H9 (cell line): ENCODE results near the gene TNKS2. TPM values are rescaled to one million over a fixed set of nuclear protein-coding genes. Genes with fewer than 3 reads are reported as not detected.

Source experiments
- DNase-seq: peaks from one replicate; pipeline ENCODE4 v3.0.0-alpha.2; 2017
- H2AFZ ChIP-seq: one replicate; pipeline ENCODE4 v1.6.1; 2013; ENCODE audit warnings: mild to moderate bottlenecking, low read length, control low read depth, moderate library complexity
- H2AK5ac ChIP-seq: 2 replicates; pipeline ENCODE4 v1.6.1; 2013; ENCODE audit warnings: low read length, control low read depth, mixed read lengths; ENCODE audit not compliant: insufficient read length
- H2BK120ac ChIP-seq: one replicate; pipeline ENCODE4 v1.6.1; 2013; ENCODE audit warnings: low read depth, mild to moderate bottlenecking, low read length, control low read depth, inconsistent platforms; ENCODE audit not compliant: poor library complexity, severe bottlenecking
- H2BK12ac ChIP-seq: 2 replicates; pipeline ENCODE4 v1.6.1; 2013; ENCODE audit warnings: low read length, control low read depth, mixed read lengths, low read depth; ENCODE audit not compliant: insufficient read length
- H2BK15ac ChIP-seq: 2 replicates; pipeline ENCODE4 v1.6.1; 2013; ENCODE audit warnings: low read depth, low read length, control low read depth
- H2BK20ac ChIP-seq: one replicate; pipeline ENCODE4 v1.6.1; 2013; ENCODE audit warnings: low read depth, mild to moderate bottlenecking, low read length, control low read depth, inconsistent platforms; ENCODE audit not compliant: poor library complexity, severe bottlenecking
- H2BK5ac ChIP-seq: 2 replicates; pipeline ENCODE4 v1.6.1; 2013; ENCODE audit warnings: low read length, control low read depth, mixed read lengths; ENCODE audit not compliant: insufficient read length
- H3K14ac ChIP-seq: 2 replicates; pipeline ENCODE4 v1.6.1; 2013; ENCODE audit warnings: low read length, control low read depth; ENCODE audit not compliant: insufficient read depth
- H3K18ac ChIP-seq: 2 replicates; pipeline ENCODE4 v1.6.1; 2013; ENCODE audit warnings: low read depth, mild to moderate bottlenecking, mixed read lengths, low read length, control low read depth; ENCODE audit not compliant: insufficient read length
- H3K23ac ChIP-seq: 2 replicates; pipeline ENCODE4 v1.6.1; 2013; ENCODE audit warnings: low read length, control low read depth, mixed read lengths, low read depth; ENCODE audit not compliant: insufficient read length
- H3K23me2 ChIP-seq: 2 replicates; pipeline ENCODE4 v1.6.1; 2013; ENCODE audit warnings: low read depth, mild to moderate bottlenecking, mixed read lengths, low read length, control low read depth; ENCODE audit not compliant: insufficient read length, poor library complexity, severe bottlenecking
- H3K27ac ChIP-seq: 2 replicates; pipeline ENCODE4 v1.5.1; 2013; ENCODE audit warnings: low read length, control low read depth, mixed read lengths, low read depth; ENCODE audit not compliant: insufficient read length
- H3K27me3 ChIP-seq: 2 replicates; pipeline ENCODE4 v1.6.1; 2013; ENCODE audit warnings: low read length, control low read depth, inconsistent platforms; ENCODE audit not compliant: insufficient read depth
- H3K4ac ChIP-seq: 2 replicates; pipeline ENCODE4 v1.6.1; 2013; ENCODE audit warnings: low read depth, mild to moderate bottlenecking, control low read depth, inconsistent platforms, low read length, moderate library complexity
- H3K4me1 ChIP-seq: 2 replicates; pipeline ENCODE4 v1.6.1; 2013; ENCODE audit warnings: low read length, control low read depth, inconsistent platforms; ENCODE audit not compliant: insufficient read depth
- H3K4me2 ChIP-seq: 2 replicates; pipeline ENCODE4 v1.6.1; 2013; ENCODE audit warnings: low read length, control low read depth, mixed read lengths; ENCODE audit not compliant: insufficient read length, insufficient read depth
- H3K56ac ChIP-seq: 2 replicates; pipeline ENCODE4 v1.6.1; 2013; ENCODE audit warnings: low read depth, mild to moderate bottlenecking, mixed read lengths, low read length, control low read depth; ENCODE audit not compliant: insufficient read length
- H3K79me1 ChIP-seq: 2 replicates; pipeline ENCODE4 v1.6.1; 2013; ENCODE audit warnings: low read depth, mild to moderate bottlenecking, moderate library complexity, low read length, control low read depth, inconsistent platforms; ENCODE audit not compliant: insufficient read depth, poor library complexity, severe bottlenecking
- H3K79me2 ChIP-seq: 2 replicates; pipeline ENCODE4 v1.6.1; 2013; ENCODE audit warnings: low read length, control low read depth, inconsistent platforms; ENCODE audit not compliant: insufficient read depth
- H3K9ac ChIP-seq: 2 replicates; pipeline ENCODE4 v1.6.1; 2013; ENCODE audit warnings: low read length, control low read depth, mixed read lengths; ENCODE audit not compliant: insufficient read length; ENCODE audit errors: extremely low read depth
- H3K9me3 ChIP-seq: one replicate; pipeline ENCODE4 v1.6.1; 2013; ENCODE audit warnings: low read depth, low read length, inconsistent platforms; ENCODE audit not compliant: control insufficient read depth
- H3T11ph ChIP-seq: one replicate; pipeline ENCODE4 v1.6.1; 2013; ENCODE audit warnings: mild to moderate bottlenecking, low read length, control low read depth, inconsistent platforms
- H4K20me1 ChIP-seq: one replicate; pipeline ENCODE4 v1.6.1; 2013; ENCODE audit not compliant: control insufficient read depth, insufficient read length, insufficient read depth
- H4K5ac ChIP-seq: 2 replicates; pipeline ENCODE4 v1.6.1; 2013; ENCODE audit warnings: low read depth, mild to moderate bottlenecking, mixed read lengths, low read length, control low read depth; ENCODE audit not compliant: insufficient read length
- H4K8ac ChIP-seq: replicated peaks from 2 replicates; pipeline ENCODE4 v1.6.1; 2013; ENCODE audit warnings: low read length, control low read depth, mixed read lengths, low read depth; ENCODE audit not compliant: insufficient read length
- H4K91ac ChIP-seq: 2 replicates; pipeline ENCODE4 v1.6.1; 2013; ENCODE audit warnings: low read depth, mild to moderate bottlenecking, moderate library complexity, mixed read lengths, low read length, control low read depth; ENCODE audit not compliant: insufficient read length
- H3K27ac Mint-ChIP-seq, 3 experiments: 2 replicates in 2 of 3; 3 replicates in 1 of 3; pipeline ENCODE4 v1.8.0; 2020 to 2021; ENCODE audit warnings: mixed read lengths in 3 of 3, mild to moderate bottlenecking in 1 of 3, moderate library complexity in 1 of 3
- H3K27me3 Mint-ChIP-seq: 2 replicates; pipeline ENCODE4 v1.8.0; 2021; ENCODE audit warnings: low read depth, mild to moderate bottlenecking, moderate library complexity, mixed read lengths
- H3K36me3 Mint-ChIP-seq, 3 experiments: 2 replicates in 2 of 3; 3 replicates in 1 of 3; pipeline ENCODE4 v1.8.0; 2020 to 2021; ENCODE audit warnings: low read depth in 3 of 3, mixed read lengths in 3 of 3; ENCODE audit not compliant: insufficient read depth in 1 of 3
- H3K4me1 Mint-ChIP-seq, 2 experiments: 2 replicates each; pipeline ENCODE4 v1.8.0; 2020; ENCODE audit warnings: mixed read lengths in 2 of 2
- H3K4me3 Mint-ChIP-seq, 2 experiments: 2 replicates in 1 of 2; 3 replicates in 1 of 2; pipeline ENCODE4 v1.8.0; 2020 to 2021; ENCODE audit warnings: mild to moderate bottlenecking in 2 of 2, mixed read lengths in 2 of 2, moderate library complexity in 1 of 2
- H3K9me3 Mint-ChIP-seq, 2 experiments: 2 replicates in 1 of 2; 3 replicates in 1 of 2; pipeline ENCODE4 v1.8.0; 2020; ENCODE audit warnings: mild to moderate bottlenecking in 2 of 2, mixed read lengths in 2 of 2, moderate library complexity in 1 of 2
- CTCF ChIP-seq: fragments of 200-600 bp; sonication (generic); conservative IDR thresholded peaks from 3 replicates; pipeline ENCODE4 v1.8.0; 2021; ENCODE audit warnings: antibody characterized with exemption, mild to moderate bottlenecking
- WGBS: extraction: QIAGEN DNeasy Blood & Tissue Kit; methylation state at CpG from one replicate; pipeline ENCODE4 v1.1.7; 2013; ENCODE audit warnings: missing lambda C conversion rate, low lambda C conversion rate, mixed read lengths; ENCODE audit not compliant: insufficient read length; ENCODE audit errors: extremely low coverage; 5-methylcytosine and 5-hydroxymethylcytosine counted together
- total RNA-seq: library from RNA; stranded (reverse); gene quantifications from 2 replicates; pipeline ENCODE4 v1.2.1, GENCODE V29; 2021

Gene TNKS2
- total RNA-seq, 1 experiment from 2014 or later, result 58.9 TPM

- DNase-seq, result no peak
- H3K27ac Mint-ChIP-seq, result peak overlapping the region in 2 of 3 experiments; percentile 63 to 90; a peak in 4 of 7 replicates
- no peaks in the 10 kb centered on the region for H4K20me1 ChIP-seq
Observed at GRCh38 chr10:91799612-91799975, 1.4 kb downstream of the TNKS2 start.

More at GRCh38 chr10:91799612-91799975, 1.4 kb downstream of the TNKS2 start:
- H4K91ac ChIP-seq, result no peak overlapping the region
- no peak overlapping the region for H3K4ac ChIP-seq
- H4K5ac ChIP-seq, result no peak overlapping the region
- H3K36me3 Mint-ChIP-seq, result peaks cover 11 to 35% (median 31%) of the 10 kb centered on the region in 3 experiments; a peak in 5 of 7 replicates
- peaks cover 41% of the 10 kb centered on the region; the same call in 1 of the 2 replicates for H3K79me2 ChIP-seq
- peaks cover 36 to 44% of the 10 kb centered on the region in 2 experiments for H3K4me1 Mint-ChIP-seq
- H3K79me1 ChIP-seq, result peaks cover 4% of the 10 kb centered on the region
- H3K23me2 ChIP-seq, result peaks cover 4% of the 10 kb centered on the region
- no CpG with 5 or more reads among the region's 4 CpGs for WGBS
- no peak overlapping the region for H2BK15ac ChIP-seq
- H2BK12ac ChIP-seq, result no peak overlapping the region
- H3T11ph ChIP-seq, result no peak overlapping the region
- no peak overlapping the region for H3K56ac ChIP-seq
- no peaks in the 10 kb centered on the region; a peak in 1 of 5 replicates for H3K9me3 Mint-ChIP-seq
- H3K4me3 Mint-ChIP-seq, result peak overlapping the region; percentile 94
- H3K23ac ChIP-seq, result no peak overlapping the region
- H3K27me3 ChIP-seq, result no peaks in the 10 kb centered on the region
- H2AFZ ChIP-seq, result no peak overlapping the region
- no peak overlapping the region for H3K18ac ChIP-seq
- peak overlapping the region; percentile 99 for H3K4me2 ChIP-seq
- TF ChIP-seq CTCF, result no peak
- H2AK5ac ChIP-seq, result no peak overlapping the region
- no peak overlapping the region for H2BK5ac ChIP-seq
- peak overlapping the region; percentile 91 for H3K9ac ChIP-seq
- H2BK120ac ChIP-seq, result no peak overlapping the region
- H3K4me1 ChIP-seq, result peaks cover 2% of the 10 kb centered on the region; the same call in 1 of the 2 replicates
- no peaks in the 10 kb centered on the region for H3K9me3 ChIP-seq
- no peaks in the 10 kb centered on the region; the same call in 1 of the 2 replicates for H3K27me3 Mint-ChIP-seq
- H3K14ac ChIP-seq, result no peak overlapping the region
- no peak overlapping the region for H4K8ac ChIP-seq
- no peak overlapping the region for H2BK20ac ChIP-seq
- peak overlapping the region; percentile 85 for H3K27ac ChIP-seq
